Bronchial epithelial cell (primary cell): ENCODE measurements around the gene MTHFS. TPM values are rescaled to one million over a fixed set of nuclear protein-coding genes. Genes with fewer than 3 reads are reported as not detected.

Source experiments
- DNase-seq: peaks from one replicate; pipeline ENCODE4 v3.0.0-alpha.2; 2010; ENCODE audit warnings: low read depth
- FAIRE-seq: peaks from 2 replicates; lab custom pipeline; 2011; peaks lifted over from hg19 to GRCh38; lab: Jason Lieb, UNC
- H3K27me3 ChIP-seq: 2 replicates; pipeline ENCODE4 v1.5.1; 2011; ENCODE audit warnings: low read length; ENCODE audit not compliant: control insufficient read depth, insufficient read depth
- H3K36me3 ChIP-seq: 2 replicates; pipeline ENCODE4 v1.5.1; 2011; ENCODE audit warnings: low read length; ENCODE audit not compliant: control insufficient read depth, insufficient read depth
- H3K4me3 ChIP-seq: 2 replicates; pipeline ENCODE4 v1.5.1; 2011; ENCODE audit warnings: mild to moderate bottlenecking, low read depth, low read length, control low read depth
- CTCF ChIP-seq: IDR thresholded peaks from 2 replicates; pipeline ENCODE4 v1.5.1; 2011; ENCODE audit warnings: mild to moderate bottlenecking, moderate library complexity, low read length, control low read depth, inconsistent platforms; ENCODE audit not compliant: insufficient read depth, severe bottlenecking
- total RNA-seq: library from RNA; depleted of rRNA; stranded (reverse); fragments of >200 nt; gene quantifications from 2 replicates; pipeline ENCODE4 v1.2.1, GENCODE V29; 2014

The MTHFS gene
- total RNA-seq, 1 donor from 2014 or later = 33.4 TPM

DNA sequence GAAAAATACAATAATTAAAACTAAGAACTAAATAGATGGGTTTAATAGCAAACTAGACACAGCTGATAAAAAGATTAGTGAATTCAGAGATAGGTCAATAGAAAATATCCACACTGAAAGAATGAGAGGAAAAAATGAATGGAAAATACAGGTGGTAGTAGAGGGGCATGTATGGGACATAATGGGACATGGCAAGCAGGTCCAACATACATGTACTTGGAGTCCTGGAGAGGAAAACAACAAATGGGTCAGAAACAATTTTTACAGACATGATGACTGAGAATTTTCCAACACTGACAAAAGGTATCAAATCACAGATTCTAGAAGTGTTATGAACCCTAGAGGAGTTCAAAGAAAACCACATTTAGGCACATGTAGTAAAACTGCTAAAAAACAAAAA lies 68.4 kb downstream of the MTHFS start:
- H3K27me3 ChIP-seq = no peaks in the 10 kb centered on the region
- FAIRE-seq (no peak), DNase-seq (no peak)
- H3K36me3 ChIP-seq = no peaks in the 10 kb centered on the region
- no peak for TF ChIP-seq CTCF
- no peak overlapping the region for H3K4me3 ChIP-seq

DNA sequence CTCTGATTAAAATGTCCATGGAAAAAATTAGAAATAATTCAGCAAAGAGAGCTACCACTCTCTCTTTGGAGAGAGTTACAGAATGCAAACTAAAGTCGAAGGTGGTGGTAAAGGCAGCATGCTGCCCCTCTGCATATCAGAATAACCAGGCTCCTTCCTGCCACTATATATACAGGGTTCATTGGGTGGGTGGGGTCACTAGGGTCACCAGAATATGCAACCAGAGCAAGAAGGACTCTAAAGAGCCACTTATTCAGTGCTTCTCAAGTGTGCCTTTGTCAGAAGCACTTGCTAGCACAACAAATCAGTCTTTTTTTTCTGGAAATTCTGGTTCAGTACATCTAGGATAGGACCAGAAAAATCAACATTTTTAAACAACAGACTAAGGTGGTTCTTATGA lies 70.0 kb downstream of the MTHFS start:
- Histone ChIP-seq H3K36me3 (no peaks in the 10 kb centered on the region), H3K4me3 (no peak overlapping the region), H3K27me3 (no peaks in the 10 kb centered on the region)
- no peak for DNase-seq
- no peak for TF ChIP-seq CTCF
- FAIRE-seq = no peak

DNA sequence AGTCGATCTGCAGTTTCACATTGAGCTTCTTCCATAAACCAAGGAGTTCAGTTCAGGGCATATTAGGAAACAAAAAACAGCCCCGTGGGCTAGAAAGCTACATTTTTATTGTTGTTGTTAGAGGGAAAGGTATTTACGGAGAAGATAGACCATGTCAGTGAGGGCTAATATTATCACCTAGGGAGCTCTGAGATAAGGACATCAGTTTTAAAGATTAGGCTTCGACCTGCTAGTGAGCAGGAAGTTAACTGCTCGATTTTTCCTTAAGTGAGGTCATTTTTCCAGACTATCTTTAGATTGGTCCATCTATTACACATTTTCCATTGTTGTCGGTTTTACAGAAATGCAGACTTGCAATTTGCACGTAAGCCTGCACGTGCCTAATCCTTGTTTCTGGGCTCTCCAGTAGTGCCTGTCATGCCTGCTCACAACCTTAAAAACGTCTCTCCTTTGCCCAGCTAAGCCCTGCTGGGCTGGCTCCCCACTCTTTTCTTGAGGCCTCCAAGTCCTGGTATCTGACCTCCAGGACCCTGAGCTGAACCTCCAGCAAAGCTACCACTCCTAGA lies 72.6 kb downstream of the MTHFS start:
- no peak overlapping the region for H3K4me3 ChIP-seq
- FAIRE-seq = no peak
- no peaks in the 10 kb centered on the region for H3K27me3 ChIP-seq
- DNase-seq = no peak
- H3K36me3 ChIP-seq = no peaks in the 10 kb centered on the region
- TF ChIP-seq CTCF = no peak

DNA sequence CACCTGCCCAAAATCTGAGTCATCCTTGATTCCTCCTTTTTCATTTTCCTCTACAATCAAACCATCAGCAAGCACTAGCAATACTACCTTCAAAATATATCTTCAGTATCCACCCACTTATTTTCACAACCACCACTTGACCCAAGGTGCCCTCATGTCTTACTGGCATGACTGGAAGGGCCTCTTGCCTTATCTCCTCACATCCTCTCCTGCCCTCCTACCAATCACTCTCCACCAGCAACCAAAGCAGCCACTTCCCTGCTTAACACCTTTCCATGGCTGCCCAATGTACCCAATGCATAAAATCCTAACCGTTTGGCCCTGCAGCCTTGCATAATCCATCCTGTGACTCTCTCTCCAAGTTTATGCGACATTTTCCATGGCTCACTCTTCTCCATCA lies 76.0 kb downstream of the MTHFS start:
- Histone ChIP-seq H3K4me3 (no peak overlapping the region), H3K36me3 (no peaks in the 10 kb centered on the region), H3K27me3 (no peaks in the 10 kb centered on the region)
- DNase-seq (no peak), FAIRE-seq (no peak)
- TF ChIP-seq CTCF = no peak

GRCh38 chr15:79820176-79820575 lies 76.6 kb downstream of the MTHFS start:
- DNase-seq (no peak), FAIRE-seq (no peak)
- H3K4me3 ChIP-seq = no peak overlapping the region
- H3K27me3 ChIP-seq = no peaks in the 10 kb centered on the region
- no peaks in the 10 kb centered on the region for H3K36me3 ChIP-seq
- no peak for TF ChIP-seq CTCF

DNA sequence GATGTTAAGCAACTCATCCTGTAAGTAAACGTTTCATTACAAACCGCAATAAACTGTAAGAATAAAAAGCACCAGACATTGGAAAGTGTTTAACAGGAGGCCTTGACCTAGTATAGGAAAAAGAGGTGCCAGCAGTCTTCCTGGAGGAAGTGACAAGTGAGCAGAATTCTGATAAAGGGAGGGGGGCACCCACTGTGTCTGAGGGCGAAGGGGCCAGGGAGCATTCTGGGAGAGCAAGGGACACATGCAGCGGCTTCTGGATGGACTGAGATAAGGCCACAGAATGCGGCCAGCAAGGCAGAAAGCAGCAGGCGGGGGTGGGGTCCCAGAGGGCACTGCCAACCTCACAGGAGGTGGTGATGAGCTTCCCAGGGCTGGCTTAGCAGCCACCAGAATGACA lies 80.2 kb downstream of the MTHFS start:
- H3K4me3 ChIP-seq = no peak overlapping the region
- no peaks in the 10 kb centered on the region for H3K36me3 ChIP-seq
- H3K27me3 ChIP-seq = no peaks in the 10 kb centered on the region
- no peak for FAIRE-seq
- no peak for TF ChIP-seq CTCF
- no peak for DNase-seq
